ENCODE results near the gene WNT1. TPM values are rescaled to one million over a fixed set of nuclear protein-coding genes. Genes with fewer than 3 reads are reported as not detected.

WNT1 gene
- total RNA-seq, 1 donor from 2014 or later: not detected

DNA sequence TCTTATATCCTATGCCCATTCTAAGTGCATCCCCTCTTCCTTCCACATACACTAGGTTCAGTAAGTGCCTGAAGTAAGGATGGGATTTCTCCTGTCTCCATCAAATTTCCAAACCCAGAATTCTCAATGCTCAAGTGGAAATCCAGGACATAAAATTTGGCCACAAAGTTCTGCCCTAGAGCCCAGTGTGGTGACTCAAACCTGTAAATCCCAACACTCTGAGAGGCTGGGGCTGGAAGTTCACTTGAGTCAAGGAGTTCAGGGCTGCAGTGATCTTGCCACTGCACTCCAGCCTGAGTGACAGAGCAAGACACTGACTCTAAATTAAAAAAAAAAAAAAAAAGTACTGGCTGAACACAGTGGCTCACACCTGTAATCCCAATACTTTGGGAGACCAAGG, 16.3 kb upstream of the WNT1 start:
- DNase-seq: no peak

DNA sequence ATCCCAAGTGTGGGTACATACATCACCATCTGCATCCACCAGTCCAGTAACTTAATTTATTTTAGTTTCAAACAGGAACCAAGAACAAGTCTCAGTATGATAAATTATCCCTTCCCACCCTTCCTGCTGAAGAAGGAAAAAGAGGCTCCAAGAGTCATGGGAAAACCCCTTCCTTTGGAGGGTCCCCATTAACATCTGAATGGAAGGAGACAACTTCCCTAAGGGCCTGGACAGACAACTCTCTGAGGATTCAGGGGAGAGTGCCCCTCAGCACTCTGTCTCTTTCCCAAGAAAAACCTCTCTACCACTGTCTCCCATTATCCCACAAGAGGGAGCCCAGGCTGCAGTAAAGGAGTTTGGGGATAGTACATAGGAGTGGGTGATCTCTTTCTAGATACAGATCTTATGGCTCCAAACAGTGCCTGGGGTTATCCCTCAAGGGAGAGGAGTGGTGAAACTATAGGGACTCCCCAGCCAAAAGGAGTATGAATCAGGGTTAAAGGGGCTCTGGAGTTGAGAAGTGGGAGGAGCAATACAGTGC, 12.8 kb upstream of the WNT1 start:
- no peak for DNase-seq

DNA sequence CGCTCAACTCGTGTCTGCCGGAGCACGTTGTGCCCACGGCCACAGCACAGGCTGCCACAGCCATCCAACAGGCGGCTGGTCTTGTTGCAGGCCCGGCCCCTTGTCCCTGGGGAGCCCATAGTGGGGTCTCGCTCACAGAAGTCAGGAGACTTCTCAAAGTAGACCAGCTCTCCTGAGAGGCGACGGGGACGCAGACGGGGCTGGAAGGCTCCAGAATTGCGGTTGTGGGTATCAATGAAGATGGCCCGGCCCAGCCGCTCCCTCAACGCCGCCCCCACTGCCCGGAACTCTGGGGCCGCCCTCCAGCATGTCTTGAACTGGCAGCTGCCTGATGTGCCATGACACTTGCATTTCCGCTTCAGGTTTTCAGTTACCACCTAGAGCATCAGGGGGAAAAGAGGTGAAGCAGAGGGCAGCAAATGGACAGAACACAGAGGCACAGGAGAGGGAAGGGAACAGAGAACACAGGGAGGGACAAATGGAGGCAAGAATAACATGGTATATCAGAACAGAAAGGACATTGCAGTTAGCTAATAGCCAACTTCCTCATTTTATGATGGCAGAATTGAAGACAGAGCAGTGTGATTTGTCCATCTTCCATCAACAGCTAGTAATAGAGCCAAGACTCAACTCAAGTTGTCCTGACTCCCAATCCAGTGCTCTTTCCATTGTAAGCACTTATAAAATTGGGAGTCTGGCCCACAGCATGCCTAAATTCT, 11.8 kb upstream of the WNT1 start:
- DNase-seq: no peak

DNA sequence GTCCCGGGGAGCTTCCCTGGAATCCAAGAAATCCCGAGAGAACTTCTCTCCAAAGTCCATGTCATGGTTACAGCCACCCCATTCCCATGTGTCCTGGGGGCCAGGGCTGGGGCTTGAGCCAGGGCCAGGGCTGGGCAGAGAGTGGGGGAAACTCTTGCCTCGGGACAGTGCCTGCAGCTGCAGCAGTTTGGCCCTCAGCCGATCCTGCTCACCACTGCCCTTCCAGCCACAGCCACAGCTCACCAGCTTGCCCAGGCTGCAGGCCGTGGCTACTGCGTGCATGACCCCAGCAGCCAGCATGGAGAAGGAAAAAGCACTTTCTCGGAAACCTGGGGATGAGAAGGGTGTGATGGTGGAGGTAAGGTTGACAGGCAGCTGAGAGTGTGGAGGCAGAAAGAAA, 10.1 kb upstream of the WNT1 start:
- DNase-seq: no peak

DNA sequence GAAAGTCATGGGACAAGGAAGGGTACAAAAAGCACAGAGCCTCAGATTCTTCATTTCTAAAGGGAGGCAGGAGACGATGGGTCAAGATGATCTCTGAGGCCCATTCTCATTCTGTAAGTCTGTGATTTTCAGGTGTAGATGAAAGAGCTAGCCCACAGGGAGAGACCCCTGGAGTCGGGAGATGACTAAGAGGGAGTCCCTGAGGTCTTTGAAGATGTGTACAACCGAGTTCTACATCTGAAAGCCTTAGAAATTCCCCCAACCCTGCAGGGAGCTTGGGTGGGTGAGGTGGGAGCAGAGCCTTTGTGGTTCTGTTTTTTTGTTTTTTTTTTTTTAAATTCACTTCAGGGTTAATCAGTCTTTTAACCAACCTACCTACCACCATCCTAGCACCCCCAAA, 9.7 kb upstream of the WNT1 start:
- no peak for DNase-seq

DNA sequence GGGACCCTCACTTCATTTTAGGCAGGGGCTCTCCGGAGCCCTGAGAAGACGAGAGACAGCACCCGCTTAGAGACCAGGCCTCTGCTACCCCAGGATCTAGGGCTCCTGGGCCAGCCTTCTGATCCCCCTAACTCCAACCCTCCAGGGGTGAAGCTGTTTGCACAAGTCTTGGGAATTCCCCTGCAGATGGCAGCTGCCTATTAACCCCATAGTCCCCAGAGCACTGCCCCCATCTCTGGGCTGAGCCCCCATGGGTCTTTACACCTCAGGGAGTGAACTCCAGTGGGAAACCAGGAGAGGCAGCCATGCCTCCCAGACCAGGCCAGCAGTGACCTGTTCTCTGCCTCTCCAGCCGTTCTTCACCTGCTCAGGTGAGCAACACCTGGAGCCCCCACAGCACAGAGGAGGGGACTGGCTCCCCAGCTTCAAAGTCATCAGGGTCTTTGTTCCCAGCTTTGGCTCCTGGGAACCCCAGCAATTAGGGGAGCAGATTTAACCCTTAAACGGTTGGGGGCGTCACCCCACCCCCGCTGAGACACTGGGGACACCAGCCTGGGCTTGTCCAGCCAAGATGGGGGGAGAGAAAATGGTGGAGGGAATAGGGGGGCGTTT, 8.9 kb upstream of the WNT1 start:
- no peak for DNase-seq

DNA sequence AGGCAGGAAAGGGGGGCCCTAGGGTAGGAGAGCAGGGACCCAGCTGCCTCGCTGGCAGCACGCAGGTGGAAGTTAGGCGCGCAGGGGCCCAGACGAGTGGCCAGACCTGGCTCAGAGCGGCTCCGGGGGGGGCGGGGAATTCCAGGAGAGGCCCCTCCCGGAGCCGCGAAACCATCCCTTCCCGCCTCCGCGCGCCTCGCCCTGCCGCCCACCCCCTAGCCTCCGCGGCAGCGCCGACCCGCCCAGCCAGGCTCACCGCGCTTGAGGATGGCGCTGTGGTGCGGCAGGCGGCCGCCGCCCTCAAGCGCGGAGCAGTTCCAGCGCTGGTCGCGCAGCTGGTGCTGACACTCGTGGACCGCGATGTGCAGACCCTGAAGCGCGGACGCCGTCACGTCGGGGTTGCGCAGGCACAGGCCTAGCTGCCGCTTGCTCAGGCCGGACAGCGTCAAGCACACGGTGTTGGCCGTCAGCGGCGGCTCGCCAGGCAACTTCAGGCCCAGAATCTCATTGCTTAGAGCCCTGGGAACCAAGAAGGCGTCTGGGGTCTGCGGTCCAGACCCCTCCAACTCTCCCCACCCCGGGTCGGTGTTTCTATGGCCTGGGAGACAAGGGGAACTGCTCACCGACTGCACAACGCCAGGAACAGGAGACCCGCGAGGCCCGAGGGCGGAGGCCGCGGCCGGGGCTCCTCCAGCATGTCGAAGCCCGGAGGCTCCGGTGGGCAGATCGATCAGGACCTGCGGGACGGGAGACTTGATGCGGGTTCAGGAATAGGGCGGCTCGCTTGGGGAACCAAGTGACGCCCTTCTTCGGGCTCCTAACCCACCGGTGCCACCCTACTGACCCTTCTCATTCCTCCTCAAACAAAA, 8.1 kb upstream of the WNT1 start:
- DNase-seq: no peak

DNA sequence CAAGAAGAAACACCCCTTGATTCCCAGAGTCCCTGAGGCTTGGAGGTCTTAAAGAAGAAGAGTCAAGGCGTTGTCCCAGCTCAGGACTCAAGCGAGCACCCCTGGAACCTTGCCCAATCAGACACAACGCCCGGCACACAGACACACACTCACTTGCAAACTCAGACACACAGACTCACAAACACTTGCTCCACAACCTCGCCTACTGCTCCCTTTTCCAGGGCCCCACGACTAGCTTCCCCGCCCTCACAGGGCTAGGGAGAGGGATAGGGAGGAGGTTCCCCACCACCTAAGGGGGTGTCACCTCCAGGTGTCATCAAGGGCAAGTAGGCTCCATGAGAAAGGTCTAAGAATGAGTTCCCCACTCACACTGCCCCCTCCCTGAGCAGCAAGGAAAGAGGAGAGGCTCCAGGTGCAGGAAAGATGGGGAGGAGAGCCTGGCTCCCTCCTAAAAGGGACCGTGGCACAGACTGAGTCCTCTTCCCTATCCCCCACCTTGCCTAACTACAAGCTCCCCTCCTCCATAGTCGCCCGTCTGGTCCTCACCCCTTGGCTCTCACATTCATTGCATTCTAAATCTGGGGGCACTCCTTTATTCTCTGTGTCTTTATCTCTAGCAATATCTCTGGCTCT, 7.3 kb upstream of the WNT1 start:
- no peak for DNase-seq

DNA sequence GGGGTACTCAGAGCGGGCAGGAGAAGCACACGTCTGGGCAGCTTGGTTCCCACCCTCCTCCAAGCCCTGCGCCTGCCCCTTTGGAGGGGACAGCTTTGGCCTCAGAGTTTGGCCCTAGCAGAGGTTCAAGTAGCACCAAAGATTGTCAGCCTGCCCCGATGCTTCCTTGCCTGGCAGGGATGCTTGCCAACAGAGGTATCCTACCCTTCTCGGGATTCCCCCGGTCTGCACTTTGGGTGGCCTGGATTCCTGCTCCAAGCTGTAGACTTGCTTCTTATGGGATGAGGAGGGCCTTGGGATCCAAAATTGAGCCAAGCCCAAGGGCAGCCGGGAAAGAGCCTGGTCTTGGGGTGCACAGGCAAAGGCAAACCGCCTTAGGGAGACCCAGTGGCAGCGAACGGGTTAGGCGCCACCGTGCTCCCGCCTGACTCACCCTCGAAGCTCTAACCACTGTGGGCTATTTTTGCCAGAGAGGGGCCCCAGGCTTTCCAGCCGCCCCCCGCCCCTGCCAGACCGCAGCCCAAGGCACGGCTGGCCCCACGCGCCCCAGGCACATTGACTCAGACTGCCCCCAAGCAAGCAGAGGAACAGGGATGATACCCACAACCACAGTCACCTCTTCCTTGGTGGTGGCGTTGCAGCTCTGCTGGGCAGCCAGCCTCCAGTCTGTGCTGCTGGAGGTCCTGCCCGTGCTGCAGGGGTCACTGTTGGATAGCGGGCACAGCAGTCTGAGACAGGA, 5.7 kb upstream of the WNT1 start:
- DNase-seq: no peak

DNA sequence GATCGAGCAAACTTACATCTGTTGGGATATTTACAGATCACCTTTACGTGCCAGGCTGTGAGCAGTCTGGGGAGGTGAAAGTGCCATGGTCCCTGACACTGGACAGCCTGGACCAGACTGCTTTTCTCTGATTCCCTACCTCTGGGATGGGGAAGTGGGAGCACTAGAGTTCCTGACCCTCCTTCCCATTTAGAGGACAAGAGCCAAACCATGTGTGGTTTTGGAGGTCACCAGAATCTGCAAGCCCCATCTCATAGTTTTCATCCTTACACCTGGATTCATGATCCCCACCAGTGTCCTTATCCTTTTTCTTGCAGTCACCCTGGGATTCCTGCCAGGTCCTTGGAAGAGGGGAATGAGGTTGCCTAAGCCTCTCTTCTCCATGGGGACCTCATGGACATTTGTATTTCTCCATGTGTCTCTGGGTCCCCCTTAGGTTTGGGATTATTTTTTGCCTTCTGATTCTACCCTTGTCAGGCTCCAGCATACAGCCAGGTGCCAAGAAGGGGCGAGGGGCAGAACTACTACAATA, 5.1 kb upstream of the WNT1 start:
- DNase-seq: no peak

DNA sequence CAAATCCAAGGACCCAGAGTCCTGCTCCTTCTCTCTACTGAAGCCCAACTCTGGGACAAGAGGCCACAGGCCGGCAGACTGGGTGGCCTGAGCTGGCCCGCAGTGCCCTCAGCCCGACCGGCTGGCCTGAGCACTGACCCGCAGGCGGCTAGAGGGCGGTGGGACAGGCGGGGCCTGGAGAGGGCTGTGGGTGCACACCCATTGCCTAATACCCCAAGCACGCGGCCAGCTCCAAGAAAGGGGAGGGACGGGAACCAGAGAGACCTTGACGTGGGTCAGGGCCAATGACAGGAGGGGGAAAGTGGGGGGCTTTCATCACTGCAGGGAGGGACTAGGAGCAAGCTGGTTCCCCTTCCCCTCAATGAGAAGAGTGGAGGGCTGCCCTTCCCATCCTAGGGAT, 4.6 kb upstream of the WNT1 start:
- no peak for DNase-seq

DNA sequence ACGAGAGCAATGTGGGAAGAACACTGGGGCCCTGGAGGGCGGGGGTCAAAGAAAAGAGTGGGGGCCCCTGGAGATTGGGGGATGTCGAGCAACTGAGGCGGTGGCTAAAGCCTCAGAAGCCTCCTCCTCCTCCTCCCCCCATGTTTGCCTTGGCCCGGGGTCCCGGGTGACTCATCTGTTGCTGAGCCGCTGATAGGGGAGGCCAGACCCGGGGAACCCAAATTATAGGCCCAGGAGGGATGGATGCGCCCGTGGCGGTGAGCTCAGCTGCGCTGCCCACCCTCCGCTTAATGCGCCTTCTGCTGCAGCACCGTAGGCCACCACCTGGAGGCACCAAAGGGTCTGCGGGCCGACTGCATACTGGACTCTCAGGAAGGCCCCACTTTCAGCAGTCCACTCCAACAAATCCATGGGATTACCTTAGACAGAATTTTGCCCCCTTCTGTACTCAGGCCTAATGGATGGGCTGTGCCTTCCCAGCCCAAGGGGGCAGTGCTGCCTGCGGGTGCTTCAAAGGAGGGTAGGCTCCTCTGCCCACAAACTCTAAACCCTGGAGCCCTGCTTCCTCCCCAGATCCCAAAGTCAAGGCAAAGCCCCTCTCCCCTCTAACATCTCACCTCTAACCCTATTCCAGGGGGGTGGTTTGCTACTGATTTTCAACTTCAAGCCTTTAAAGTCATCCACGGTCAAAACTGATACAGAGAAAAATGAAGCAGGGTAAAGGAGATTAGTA, 4.0 kb upstream of the WNT1 start:
- no peak for DNase-seq

DNA sequence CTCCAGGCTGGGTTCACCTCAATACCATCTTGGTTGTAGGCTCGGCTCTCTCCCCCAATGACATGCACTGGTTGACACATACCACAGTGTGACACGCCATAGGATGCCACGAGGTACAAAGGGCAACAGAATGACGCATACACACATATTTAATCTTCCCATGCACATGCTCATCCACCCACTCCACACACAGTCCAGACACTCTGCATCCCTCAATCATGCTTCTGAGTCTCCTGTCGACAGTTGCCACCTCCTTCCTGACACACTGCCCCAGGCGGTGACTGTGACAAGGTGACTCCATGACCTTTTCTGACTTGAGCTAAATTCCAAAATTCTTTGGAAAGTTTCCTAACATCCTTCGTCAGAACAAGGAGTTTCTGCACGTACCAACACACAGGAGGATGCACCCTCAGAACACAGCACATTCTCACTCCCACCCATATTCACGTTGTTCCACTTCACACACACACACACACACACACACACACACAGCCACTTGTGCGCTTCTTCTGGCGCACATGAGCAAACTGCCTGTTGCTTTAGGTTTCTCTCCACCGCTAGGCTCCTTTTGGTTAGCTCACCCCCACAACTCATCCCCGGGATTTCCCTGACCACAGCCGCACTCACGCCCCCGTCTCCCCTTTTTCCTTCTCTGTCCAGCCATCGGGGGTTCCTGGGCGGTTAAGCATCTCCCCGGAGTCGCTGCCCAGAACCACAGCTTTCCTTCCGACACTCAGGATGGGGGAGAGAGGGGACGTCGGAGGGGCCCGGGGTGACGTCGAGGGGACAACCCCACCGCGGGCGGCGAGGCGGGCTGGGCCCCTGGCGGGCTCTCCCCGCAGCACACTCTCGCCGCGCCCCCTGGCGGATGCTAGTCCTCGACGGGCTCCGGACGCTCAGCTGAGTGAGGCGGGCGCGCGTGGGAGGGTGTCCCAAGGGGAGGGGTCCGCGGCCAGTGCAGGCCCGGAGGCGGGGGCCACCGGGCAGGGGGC, 536 bp upstream of the WNT1 start:
- DNase-seq: no peak

DNA sequence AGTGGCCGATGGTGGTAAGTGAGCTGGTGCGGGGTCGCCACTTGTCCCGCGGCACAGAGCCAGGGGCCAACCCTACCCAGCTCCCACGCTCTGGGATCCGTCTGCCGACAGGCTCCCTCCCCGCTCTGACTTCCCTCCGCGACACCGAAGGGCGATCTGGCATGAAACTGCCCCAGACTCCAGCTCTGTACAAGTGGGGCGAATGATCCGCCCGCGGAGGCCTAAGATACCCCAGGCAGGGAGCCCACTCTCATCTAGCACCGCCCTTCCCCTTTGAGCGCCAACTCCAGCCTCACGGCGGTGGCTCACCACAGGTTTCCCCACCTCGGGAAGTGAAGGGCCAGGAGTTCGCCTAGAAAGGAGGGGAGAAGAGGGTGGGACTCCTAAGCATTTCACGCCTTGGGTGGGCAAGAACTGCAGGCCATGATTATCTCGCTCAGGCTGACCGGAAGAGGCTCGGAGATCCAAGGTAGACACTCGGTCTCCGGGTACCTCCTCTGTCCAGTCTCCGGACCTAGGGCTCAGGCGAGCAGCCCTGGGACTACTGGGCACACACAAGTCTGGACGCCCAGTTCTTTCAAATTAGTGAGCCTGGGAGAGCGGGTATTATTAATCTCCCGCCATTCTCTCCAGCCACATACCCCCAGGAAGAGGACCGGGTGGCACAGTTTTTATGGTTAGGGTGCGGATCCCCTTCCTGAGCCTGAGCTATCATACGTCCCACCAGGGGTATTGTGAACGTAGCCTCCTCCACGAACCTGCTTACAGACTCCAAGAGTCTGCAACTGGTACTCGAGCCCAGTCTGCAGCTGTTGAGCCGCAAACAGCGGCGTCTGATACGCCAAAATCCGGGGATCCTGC, 849 bp downstream of the WNT1 start:
- DNase-seq: no peak

DNA sequence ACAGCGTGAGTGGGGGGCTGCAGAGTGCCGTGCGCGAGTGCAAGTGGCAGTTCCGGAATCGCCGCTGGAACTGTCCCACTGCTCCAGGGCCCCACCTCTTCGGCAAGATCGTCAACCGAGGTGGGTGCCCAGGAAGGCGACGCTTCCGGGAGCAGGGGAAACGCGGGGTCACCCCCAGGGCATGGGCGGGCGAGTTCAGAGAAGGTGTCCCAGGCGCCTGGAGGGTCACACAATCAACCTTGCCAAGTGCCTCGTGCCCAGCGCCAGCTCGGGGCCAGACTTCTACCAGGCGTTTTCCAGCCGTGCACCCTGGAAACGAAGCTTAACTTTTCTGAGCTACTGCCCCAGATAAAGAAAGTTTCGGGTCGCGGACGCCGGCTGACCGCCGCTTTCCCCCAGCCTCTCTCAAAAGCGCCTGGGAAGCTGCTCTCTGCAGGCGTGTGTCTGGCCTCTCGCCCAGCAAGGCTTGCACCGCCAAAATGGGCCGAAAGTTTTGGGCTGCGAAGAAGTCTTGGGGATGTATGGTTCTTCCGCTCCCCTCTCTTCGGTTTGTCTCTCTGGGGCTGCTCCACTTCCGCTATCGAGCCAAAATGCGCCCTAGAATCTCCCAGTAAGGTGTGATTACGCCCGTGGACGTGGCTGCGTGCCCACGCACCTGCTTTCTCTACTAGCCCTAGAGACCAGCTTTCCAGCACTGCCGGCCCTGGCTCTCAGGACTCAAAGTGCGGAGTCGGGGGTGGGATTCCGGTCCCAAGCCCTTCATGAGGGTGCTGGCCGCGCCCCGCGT, 1.7 kb downstream of the WNT1 start:
- no peak for DNase-seq

DNA sequence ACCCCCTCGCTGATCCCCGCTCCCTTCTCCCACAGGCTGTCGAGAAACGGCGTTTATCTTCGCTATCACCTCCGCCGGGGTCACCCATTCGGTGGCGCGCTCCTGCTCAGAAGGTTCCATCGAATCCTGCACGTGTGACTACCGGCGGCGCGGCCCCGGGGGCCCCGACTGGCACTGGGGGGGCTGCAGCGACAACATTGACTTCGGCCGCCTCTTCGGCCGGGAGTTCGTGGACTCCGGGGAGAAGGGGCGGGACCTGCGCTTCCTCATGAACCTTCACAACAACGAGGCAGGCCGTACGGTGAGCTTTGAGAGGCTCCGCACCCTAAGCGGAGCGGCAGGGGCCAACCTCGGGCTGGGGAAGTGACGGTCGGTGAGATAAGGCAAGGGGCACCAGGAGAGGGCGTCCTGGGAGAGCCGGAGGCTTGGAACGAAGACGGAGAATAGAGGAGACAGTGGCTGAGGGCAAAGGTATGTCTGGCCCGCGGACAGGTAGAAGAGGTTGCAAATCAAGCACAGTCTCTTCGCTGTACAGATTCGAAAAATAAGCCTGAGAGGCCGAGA, 2.3 kb downstream of the WNT1 start:
- DNase-seq: no peak
